Activated B cell treated with CpG ODN at 0.5 μM for 24 hours (primary cell): Measurements from ENCODE around the gene ZSWIM8. TPM values are rescaled to one million over a fixed set of nuclear protein-coding genes. Genes with fewer than 3 reads are reported as not detected.
"Not testable (repeated sequence)": the region's sequence is repeated elsewhere in the genome, so short reads cannot be mapped to it uniquely, and the experiment has no call there.

Source experiments
- ATAC-seq: fragments of 200-7000 bp; cut with Tn5 transposase; one replicate; pipeline ENCODE4 v1.10.0; 2021; ENCODE audit warnings: low read depth, mild to moderate bottlenecking, moderate library complexity
- CTCF ChIA-PET: fragments of 350-600 bp; sonication (Branson Sonifier 250); formaldehyde crosslinking; loops from one replicate; lab custom pipeline; 2021; ENCODE audit warnings: antibody characterized with exemption; lab: Charles Lee
- POLR2A ChIA-PET: fragments of 350-600 bp; sonication (Branson Sonifier 250); formaldehyde crosslinking; loops from one replicate; lab custom pipeline; 2021; ENCODE audit warnings: antibody characterized with exemption; lab: Charles Lee
- DNase-seq: peaks from one replicate; pipeline ENCODE4 v3.0.0; 2022
- H3K27ac Mint-ChIP-seq: one replicate; pipeline ENCODE4 v1.8.0; 2020; ENCODE audit warnings: mixed read lengths
- H3K27me3 Mint-ChIP-seq: one replicate; pipeline ENCODE4 v1.8.0; 2021; ENCODE audit warnings: mixed read lengths
- H3K36me3 Mint-ChIP-seq: one replicate; pipeline ENCODE4 v1.8.0; 2021; ENCODE audit warnings: low read depth, mixed read lengths
- H3K4me1 Mint-ChIP-seq: one replicate; pipeline ENCODE4 v1.8.0; 2021; ENCODE audit warnings: mixed read lengths
- H3K4me3 Mint-ChIP-seq: one replicate; pipeline ENCODE4 v1.8.0; 2020; ENCODE audit warnings: mild to moderate bottlenecking, mixed read lengths
- H3K9me3 Mint-ChIP-seq: one replicate; pipeline ENCODE4 v1.8.0; 2020; ENCODE audit warnings: mixed read lengths
- CTCF ChIP-seq: fragments of 200-600 bp; IDR thresholded peaks from one replicate; pipeline ENCODE4 v1.8.0; 2022; ENCODE audit warnings: antibody characterized with exemption, mild to moderate bottlenecking
- intact Hi-C: fragments of 100-400 bp; cut with micrococcal nuclease; formaldehyde crosslinking; loops from one replicate; pipeline ENCODE4 v1.15.1; 2024
- total RNA-seq: library from RNA; stranded (reverse); gene quantifications from 2 replicates; pipeline ENCODE4 v1.2.3, GENCODE V29; 2022

ZSWIM8 gene
- 67.5 and 93.0 TPM in 2 replicates for total RNA-seq

- peak; percentile 88 for ATAC-seq
- DNase-seq, result peak; percentile 78
- Mint-ChIP-seq H3K27me3 (no peaks in the 10 kb centered on the region), H3K27ac (peak within 1 kb of the TSS; percentile 98), H3K36me3 (peaks cover 31% of the 10 kb centered on the region), H3K4me3 (peak within 1 kb of the TSS; percentile 99), H3K4me1 (peaks cover 57% of the 10 kb centered on the region), H3K9me3 (no peaks in the 10 kb centered on the region)
- CTCF ChIA-PET, result interaction anchor here (0.8 kb wide), 1 partner anchor 25 kb away, joined by 3 read pairs; no protein-coding TSS in a partner anchor
- intact Hi-C loops, result loop anchor here (1.0 to 2.0 kb wide), 7 partner anchors 13 to 688 kb away; partner anchors contain the start of genes NDST2, P4HA1 and SEC24C
- TF ChIP-seq CTCF, result no peak
- POLR2A ChIA-PET, result interaction anchor here (0.7 to 2.0 kb wide), 11 partner anchors 13 to 405 kb away, joined by 3 to 21 read pairs (median 5); partner anchors contain the start of gene SEC24C
These were observed at the start of gene ZSWIM8 for GRCh38 chr10:73785211-73785720. Gene ZSWIM8, plus strand, starts transcription at chr10:73785606. Its CDS starts 273 bp downstream, at chr10:73785879.

GRCh38 chr10:73740501-73741254 is 44.7 kb upstream of the ZSWIM8 start:
- CTCF ChIA-PET, H3K9me3 Mint-ChIP-seq, H3K27ac Mint-ChIP-seq, H3K4me3 Mint-ChIP-seq, H3K27me3 Mint-ChIP-seq, ATAC-seq, DNase-seq, POLR2A ChIA-PET: not testable (repeated sequence)
- H3K4me1 Mint-ChIP-seq, result peaks cover 28% of the 10 kb centered on the region
- intact Hi-C loops, result loop anchor here (5.0 kb wide), 1 partner anchor 113 kb away; no protein-coding TSS in a partner anchor
- H3K36me3 Mint-ChIP-seq, result peaks cover 22% of the 10 kb centered on the region

GRCh38 chr10:73742454-73742734 is 43.0 kb upstream of the ZSWIM8 start:
- no peak for ATAC-seq
- CTCF ChIA-PET, result no interaction called here

GRCh38 chr10:73743327-73743904 is 42.0 kb upstream of the ZSWIM8 start:
- Mint-ChIP-seq H3K9me3 (no peaks in the 10 kb centered on the region), H3K36me3 (peaks cover 29% of the 10 kb centered on the region), H3K27me3 (no peaks in the 10 kb centered on the region), H3K4me1 (peaks cover 37% of the 10 kb centered on the region), H3K4me3 (peak overlapping the region; percentile 100), H3K27ac (peak overlapping the region; percentile 100)
- no peak for ATAC-seq
- CTCF ChIA-PET, result interaction anchor here (0.6 to 1.4 kb wide), 4 partner anchors 10 to 122 kb away, joined by 3 to 5 read pairs (median 3); a partner anchor contains a TSS
- no peak for TF ChIP-seq CTCF
- DNase-seq, result no peak
- intact Hi-C loops, result loop anchor here (5.0 kb wide), 1 partner anchor 116 kb away; no protein-coding TSS in a partner anchor
- POLR2A ChIA-PET, result interaction anchor here (0.5 to 3.0 kb wide), 18 partner anchors 8 to 648 kb away, joined by 3 to 48 read pairs (median 6); partner anchors contain the start of genes CHCHD1, PPP3CB and ZSWIM8

More at GRCh38 chr10:73742454-73742734, 43.0 kb upstream of the ZSWIM8 start:
- Mint-ChIP-seq H3K9me3 (no peaks in the 10 kb centered on the region), H3K27me3 (no peaks in the 10 kb centered on the region), H3K27ac (no peak overlapping the region), H3K36me3 (peaks cover 28% of the 10 kb centered on the region), H3K4me3 (no peak overlapping the region), H3K4me1 (peaks cover 37% of the 10 kb centered on the region)
- DNase-seq, result no peak
- POLR2A ChIA-PET, result interaction anchor here (2.2 to 3.0 kb wide), 4 partner anchors 9 to 247 kb away, joined by 10 to 48 read pairs (median 16); partner anchors contain the start of genes PPP3CB and ZSWIM8
- no peak for TF ChIP-seq CTCF
- intact Hi-C loops, result loop anchor here (5.0 kb wide), 1 partner anchor 115 kb away; no protein-coding TSS in a partner anchor

- intact Hi-C loops, result loop anchor here (1.0 to 5.0 kb wide), 7 partner anchors 14 to 249 kb away; partner anchors contain the start of genes NDST2 and ZSWIM8
- DNase-seq, result peak; percentile 86
- Mint-ChIP-seq H3K9me3 (no peaks in the 10 kb centered on the region), H3K4me3 (peak within 1 kb of the TSS; percentile 100), H3K4me1 (peaks cover 41% of the 10 kb centered on the region), H3K36me3 (peaks cover 33% of the 10 kb centered on the region), H3K27me3 (no peaks in the 10 kb centered on the region), H3K27ac (peak within 1 kb of the TSS; percentile 100)
- no peak for TF ChIP-seq CTCF
- peak; percentile 95 for ATAC-seq
- ChIA-PET POLR2A (interaction anchor here (0.5 to 3.0 kb wide), 17 partner anchors 9 to 332 kb away, joined by 3 to 48 read pairs (median 6); partner anchors contain the start of genes CHCHD1, PPP3CB and ZSWIM8), CTCF (interaction anchor here (0.6 to 1.4 kb wide), 4 partner anchors 10 to 122 kb away, joined by 3 to 5 read pairs (median 3); a partner anchor contains a TSS)
These were observed 41.3 kb upstream of the ZSWIM8 start, which contains the start of gene SEC24C for GRCh38 chr10:73743905-73744663. Gene SEC24C, plus strand, starts transcription at chr10:73744372. Its CDS starts 2,461 bp downstream, at chr10:73746833.
